MM.1S (cell line): ENCODE results near the gene B4GALT5.

Source experiments
- EZH2phosphoT487 ChIP-seq: fragments of 300-600 bp; sonication (generic); IDR thresholded peaks from 2 replicates; pipeline ENCODE4 v1.6.1; 2018; ENCODE audit warnings: antibody characterized with exemption, low read length
- TF ChIP-seq, protein P1 (sequence below): fragments of 300-600 bp; sonication (generic); IDR thresholded peaks from 2 replicates; pipeline ENCODE4 v1.5.1; 2016; ENCODE audit warnings: antibody characterized with exemption, low read length, mixed read lengths

DNA sequence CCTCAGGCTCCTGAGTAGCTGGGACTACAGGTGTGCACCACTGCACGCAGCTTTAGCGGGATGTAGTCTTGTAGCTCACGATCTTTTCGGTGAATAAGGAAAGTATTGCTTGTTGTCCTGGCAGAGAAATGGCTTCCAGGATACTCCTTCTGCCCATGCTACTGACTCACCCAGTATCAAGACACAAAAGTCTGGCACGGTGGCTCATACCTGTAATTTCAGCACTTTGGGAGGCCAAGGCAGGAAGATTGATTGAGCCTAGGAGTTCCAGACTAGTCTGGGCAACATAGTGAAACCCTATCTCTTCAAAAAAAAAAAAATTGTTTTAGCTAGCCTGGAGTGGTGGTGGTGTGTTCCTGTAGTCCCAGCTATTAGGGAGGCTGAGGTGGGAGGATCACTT lies 40.9 kb upstream of the B4GALT5 start:
- TF ChIP-seq, protein P1, sequence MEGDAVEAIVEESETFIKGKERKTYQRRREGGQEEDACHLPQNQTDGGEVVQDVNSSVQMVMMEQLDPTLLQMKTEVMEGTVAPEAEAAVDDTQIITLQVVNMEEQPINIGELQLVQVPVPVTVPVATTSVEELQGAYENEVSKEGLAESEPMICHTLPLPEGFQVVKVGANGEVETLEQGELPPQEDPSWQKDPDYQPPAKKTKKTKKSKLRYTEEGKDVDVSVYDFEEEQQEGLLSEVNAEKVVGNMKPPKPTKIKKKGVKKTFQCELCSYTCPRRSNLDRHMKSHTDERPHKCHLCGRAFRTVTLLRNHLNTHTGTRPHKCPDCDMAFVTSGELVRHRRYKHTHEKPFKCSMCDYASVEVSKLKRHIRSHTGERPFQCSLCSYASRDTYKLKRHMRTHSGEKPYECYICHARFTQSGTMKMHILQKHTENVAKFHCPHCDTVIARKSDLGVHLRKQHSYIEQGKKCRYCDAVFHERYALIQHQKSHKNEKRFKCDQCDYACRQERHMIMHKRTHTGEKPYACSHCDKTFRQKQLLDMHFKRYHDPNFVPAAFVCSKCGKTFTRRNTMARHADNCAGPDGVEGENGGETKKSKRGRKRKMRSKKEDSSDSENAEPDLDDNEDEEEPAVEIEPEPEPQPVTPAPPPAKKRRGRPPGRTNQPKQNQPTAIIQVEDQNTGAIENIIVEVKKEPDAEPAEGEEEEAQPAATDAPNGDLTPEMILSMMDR = no peak
- no peak for TF ChIP-seq EZH2phosphoT487
